Keratinocyte (primary cell): Measurements from ENCODE around the gene RICTOR.

Experiments used
- CTCF ChIP-seq, 3 experiments: IDR thresholded peaks in 1 of 3; conservative IDR thresholded peaks in 1 of 3; optimal IDR thresholded peaks in 1 of 3; 2 replicates in 2 of 3; 3 replicates in 1 of 3; pipeline versions ENCODE3 to v1.5.1; 2011; ENCODE audit warnings: low read length in 3 of 3, mild to moderate bottlenecking in 3 of 3, moderate library complexity in 2 of 3, control low read depth in 1 of 3, inconsistent platforms in 1 of 3; ENCODE audit not compliant: insufficient read depth in 2 of 3; ENCODE audit errors: extremely low read depth in 1 of 3
- EZH2 ChIP-seq: IDR thresholded peaks from one replicate; pipeline ENCODE4 v1.6.1; 2012; ENCODE audit warnings: inconsistent platforms, mild to moderate bottlenecking, low read length, moderate library complexity

- TF ChIP-seq EZH2 (no peak), CTCF (optimal IDR thresholded peaks at IDR 0.05 in 1 of 3, IDR thresholded peaks at IDR 0.05 in 1 of 3, conservative IDR thresholded peaks at IDR 0.05 in 1 of 3; ENCODE audit: extremely low read depth in 1 of 3, insufficient read depth in 2 of 3, low read length in 3 of 3) (no peak)
Measured at GRCh38 chr5:39024005-39024404, 50.2 kb downstream of the RICTOR start.
